Right renal pelvis (tissue), 4 donors: ENCODE measurements around the gene PMS1. TPM values are rescaled to one million over a fixed set of nuclear protein-coding genes. Genes with fewer than 3 reads are reported as not detected.
"Not testable (repeated sequence)": the region's sequence is repeated elsewhere in the genome, so short reads cannot be mapped to it uniquely, and the experiment has no call there.

Source experiments
- DNase-seq, 4 donors: peaks; one replicate each; pipeline ENCODE4 v3.0.0-alpha.2; 2013; ENCODE audit warnings: low read depth in 4 of 4, low spot score in 3 of 4, missing footprints in 1 of 4
- polyA plus RNA-seq, 4 donors: library from polyadenylated mRNA; unstranded; fragments of 120-200 nt; gene quantifications; one replicate each; pipeline ENCODE4 v1.2.1, GENCODE V29; 2013; ENCODE audit not compliant: insufficient read length in 4 of 4

PMS1 gene
- 10 to 100 TPM; 31.2 to 42.6 (median 38.7) TPM for polyA plus RNA-seq

GRCh38 chr2:189783927-189784867 is at the start of gene PMS1, which contains the start of gene ORMDL1:
TSS of gene PMS1 (plus strand) at chr2:189784450. CDS start at chr2:189791810, 7,360 bp downstream.
TSS of gene ORMDL1 (minus strand) at chr2:189784339. CDS start at chr2:189782595, 1,744 bp downstream.
- DNase-seq, result peak; percentile 90 to 95 (median 90)

DNA sequence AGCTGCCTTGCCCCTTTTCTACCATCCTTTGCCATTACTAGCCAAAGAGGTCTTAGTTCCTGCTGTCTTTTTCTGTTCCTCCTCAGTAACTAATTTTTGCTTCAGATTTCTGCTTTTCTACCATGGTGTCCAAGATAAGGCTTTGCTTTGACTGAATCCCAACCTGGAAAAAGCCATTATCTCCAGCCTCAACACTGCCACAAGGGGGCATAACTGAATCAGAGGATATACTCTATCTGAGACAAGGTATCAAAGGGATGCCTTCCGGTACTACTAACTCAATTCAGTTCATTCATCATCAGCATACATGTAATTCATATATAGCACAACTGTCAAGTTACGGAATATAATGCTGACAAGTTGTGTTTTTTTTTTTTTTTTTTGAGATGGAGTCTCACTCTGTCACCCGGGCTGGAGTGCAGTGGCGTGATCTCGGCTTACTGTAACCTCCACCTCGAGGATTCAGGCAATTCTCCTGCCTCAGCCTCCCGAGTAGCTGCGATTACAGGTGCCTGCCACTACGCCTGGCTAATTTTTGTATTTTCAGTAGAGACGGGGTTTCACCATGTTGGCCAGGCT is 33.1 kb upstream of the PMS1 start:
- peak in 1 of 4 donors; percentile 12 for DNase-seq

DNA sequence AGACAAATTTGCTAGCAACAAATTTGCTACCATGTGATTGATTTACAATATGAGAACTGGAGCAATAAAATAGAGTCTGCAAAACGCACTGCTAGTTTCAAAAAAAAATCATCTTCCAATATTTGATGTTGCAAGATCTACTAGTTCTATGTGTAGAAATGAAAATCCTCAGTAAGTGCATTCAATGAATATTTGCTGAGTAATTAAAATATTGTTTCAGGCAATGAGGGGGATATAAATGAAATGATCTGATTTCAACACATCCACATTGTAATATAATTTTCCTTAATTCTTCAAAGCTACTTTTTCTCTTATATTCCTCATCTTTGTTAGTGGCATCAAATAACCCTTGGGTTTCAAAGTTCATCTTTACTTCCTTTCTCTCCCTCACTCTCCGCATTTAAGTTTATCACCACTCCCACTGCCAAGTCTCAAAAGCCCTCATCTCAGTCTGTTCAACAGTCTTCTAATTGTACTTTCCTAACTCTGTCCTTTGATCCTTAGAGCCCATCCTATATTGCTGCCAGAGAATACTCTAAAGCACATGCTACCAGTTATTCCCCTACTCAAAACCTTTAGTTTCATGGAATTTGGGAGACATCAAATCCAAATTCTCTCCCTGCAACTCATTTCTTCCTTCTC is 27.8 kb upstream of the PMS1 start:
- DNase-seq, result no peak

DNA sequence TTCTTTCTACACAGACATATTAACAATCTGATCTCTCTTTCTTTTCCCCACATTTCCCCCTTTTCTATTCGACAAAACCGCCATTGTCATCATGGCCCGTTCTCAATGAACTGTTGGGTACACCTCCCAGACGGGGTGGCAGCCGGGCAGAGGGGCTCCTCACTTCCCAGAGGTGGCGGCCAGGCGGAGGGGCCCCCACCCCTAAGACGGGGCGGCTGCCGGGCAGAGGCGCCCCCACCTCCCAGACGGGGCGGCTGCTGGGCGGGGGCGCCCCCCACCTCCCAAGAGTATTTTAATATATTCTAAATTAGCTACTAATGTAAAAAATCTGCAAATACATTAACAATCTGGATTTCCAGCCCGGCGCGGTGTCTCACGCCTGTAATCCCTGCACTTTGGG is 24.1 kb upstream of the PMS1 start:
- DNase-seq, result not testable (repeated sequence)

DNA sequence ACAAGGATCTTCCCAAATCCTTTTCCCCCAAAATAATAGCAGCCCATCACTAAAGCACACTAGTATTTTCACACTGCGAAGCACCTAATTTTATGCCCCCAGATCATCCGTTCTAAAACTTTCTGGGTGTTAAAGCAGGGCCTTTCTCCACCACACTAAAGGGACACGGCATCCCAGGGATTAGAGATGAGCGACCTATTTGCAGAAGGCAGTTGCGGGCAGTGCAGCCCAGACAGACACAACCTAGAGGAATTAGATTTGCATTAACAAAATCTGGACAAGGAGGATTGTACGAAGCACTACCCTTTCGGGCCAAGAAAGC is 22.1 kb upstream of the PMS1 start:
- DNase-seq, result no peak

DNA sequence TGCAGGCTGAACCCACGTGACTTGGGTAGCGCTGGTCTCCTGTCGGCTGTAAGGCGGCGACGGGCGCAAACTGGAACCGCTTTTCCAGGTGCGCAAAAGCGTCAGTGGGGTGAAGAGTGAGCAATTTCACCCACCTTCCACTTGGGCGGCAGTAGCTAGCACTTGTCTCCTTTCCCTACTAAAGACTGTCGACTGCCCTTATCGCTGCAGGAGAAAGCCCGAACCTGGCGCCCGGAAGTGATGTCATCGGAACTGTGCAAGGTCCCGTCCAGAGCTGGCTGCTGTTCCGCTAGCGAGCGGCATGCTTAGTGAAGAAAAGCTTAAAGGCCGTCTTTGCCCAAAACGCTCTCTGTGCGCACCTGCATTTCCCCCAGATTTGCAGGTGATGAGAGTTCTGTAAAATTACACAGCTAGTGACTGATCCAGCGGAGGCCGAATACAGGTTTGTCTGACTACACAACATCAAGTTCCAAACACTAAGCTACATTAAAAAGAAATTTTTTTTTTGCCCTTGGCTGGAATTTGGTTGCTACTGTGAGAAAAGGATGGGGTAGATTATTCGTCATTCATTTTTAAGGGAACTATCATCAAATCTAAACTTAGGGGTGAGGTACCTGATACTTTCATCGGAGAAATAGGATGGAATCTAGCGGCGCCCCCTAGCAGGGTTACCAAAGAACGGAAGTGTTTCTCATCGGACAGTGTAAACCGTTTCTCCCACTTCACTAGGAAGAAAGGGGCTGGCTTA is 21.5 kb upstream of the PMS1 start, which contains the start of gene OSGEPL1:
Gene OSGEPL1 (minus strand): TSS at position 242 of the 748 bp plus-strand sequence. CDS start 1,152 bp downstream, outside the sequence.
- DNase-seq, result peak; percentile 90 to 94 (median 90)

GRCh38 chr2:189763908-189764661 is 20.2 kb upstream of the PMS1 start:
- no peak for DNase-seq

- no peak for DNase-seq
Observed at GRCh38 chr2:189770590-189771322, 13.5 kb upstream of the PMS1 start.

- DNase-seq, result no peak
Observed at GRCh38 chr2:189772212-189772611, 12.0 kb upstream of the PMS1 start.

DNA sequence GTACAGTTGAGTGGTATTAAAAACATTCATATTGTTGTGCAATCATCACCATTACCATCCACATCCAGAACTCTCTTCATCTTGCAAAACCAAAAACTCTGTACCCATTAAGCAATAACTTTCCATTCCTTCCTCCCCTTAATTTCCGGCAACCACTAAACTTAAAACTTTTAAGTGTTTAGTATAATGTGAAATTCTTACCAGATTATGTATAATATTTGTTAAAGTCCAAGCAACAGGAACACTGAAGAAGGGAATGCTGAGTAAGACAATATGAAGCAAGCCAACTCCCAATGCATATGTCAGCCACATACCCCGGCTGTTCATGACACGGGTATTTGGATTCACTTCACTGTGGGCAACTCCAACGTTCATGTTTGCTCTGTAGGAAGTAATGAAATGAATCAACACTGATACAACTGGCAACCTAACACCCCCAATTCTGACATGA is 2.0 kb upstream of the PMS1 start:
- no peak for DNase-seq

DNA sequence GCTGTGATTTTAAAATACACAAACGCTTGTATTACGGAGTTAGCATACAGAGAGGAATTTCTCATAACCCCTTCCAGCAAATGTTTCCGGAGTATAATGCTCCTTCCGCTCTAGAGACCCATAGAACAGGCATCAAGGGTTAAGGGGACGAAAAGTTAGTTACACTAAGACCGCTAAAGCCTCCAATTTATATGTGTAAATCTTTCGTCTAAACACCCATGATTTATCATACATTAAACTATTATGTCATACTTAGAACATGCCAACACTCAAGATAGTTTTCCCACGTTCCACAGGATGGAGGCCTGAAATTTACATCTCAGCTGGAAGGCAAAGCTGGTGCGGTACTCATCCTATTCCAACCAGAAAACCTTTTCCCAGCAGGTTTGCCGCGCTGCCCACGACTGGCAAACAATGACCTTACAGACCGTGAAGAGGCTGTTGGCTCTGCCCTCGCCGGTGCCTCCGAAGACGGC is 761 bp upstream of the PMS1 start:
- DNase-seq, result peak in 3 of 4 donors; percentile 24 to 37 (median 25)

- DNase-seq, result no peak
Observed at GRCh38 chr2:189791338-189792042, 7.2 kb downstream of the PMS1 start.

- no peak for DNase-seq
Observed at GRCh38 chr2:189794310-189794709, 10.1 kb downstream of the PMS1 start.

DNA sequence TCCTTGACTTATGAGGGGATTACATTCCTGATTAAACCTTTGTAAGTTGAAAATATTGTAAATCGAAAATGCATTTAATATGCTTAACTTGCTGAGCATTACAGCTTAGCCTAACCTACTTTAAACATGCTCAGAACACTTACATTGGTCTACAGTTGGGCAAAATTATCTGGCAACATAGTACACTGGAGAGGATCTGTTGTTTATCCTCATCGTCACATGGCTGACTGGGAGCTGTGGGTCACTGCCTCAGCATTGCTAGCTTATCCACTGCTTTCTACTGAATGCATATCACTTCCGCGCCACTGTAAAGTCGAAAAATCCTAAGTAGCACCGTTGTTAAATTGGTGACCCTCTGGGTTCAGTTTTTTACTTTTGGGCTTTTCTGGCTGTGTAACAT is 13.7 kb downstream of the PMS1 start:
- DNase-seq, result no peak

DNA sequence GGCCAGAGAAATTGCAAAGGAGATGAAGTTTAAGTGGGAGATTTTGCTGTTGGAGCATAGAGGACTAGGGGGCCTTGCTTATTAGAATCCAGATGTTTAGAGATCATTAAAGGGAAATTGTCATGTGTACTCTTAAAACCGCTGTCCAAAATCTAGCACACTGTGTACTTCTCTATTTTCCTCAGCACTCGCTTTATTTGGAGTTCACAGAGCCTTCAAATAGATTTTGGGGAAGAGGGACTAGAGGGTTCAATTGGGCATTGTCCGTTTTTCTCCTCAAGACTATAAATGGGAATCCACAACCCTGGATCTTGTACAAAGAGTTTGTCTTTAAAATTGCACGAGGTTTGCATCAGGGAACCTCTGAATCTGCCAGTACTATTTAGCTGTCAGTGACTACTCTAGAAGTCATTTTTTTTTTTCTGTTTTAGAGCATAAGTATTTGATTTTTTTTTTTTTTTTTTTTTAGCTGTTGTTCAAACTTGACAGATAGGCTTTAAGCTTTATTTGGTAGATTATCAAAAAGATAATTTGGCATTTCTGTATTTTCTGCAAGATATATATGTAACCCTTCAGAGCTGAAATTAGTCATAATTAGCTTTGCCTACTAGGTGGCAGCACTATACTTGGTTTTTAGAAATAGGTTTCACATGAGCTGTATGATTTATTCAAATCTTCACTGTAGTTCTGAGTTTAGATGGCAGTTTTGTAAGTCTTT is 14.2 kb downstream of the PMS1 start:
- no peak for DNase-seq

DNA sequence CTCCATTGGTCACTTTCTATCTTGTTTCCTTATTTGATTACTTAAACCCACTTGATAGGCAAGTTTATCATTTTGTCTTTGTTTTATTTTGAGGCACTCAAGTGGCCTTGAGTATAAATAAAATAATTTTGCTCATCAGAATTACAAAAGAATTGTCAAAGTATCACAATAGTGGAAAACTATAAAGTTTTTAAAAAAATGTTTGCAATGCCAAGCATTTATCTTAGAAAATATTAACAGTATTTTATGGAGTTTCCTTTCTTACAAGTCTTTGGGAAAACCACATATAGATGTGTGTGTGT is 14.7 kb downstream of the PMS1 start:
- no peak for DNase-seq

GRCh38 chr2:189799531-189799930 is 15.3 kb downstream of the PMS1 start:
- no peak for DNase-seq

GRCh38 chr2:189802396-189802912 is 18.2 kb downstream of the PMS1 start:
- no peak for DNase-seq
